NCI-H2029 treated with DMSO at 0.1 percent for 48 hours (cell line): ENCODE data around the gene LYPD4.

Experiments
- DNase-seq: peaks from one replicate; lab custom pipeline; 2025; lab: John Stamatoyannopoulos, UW

Gene LYPD4

GRCh38 chr19:41850381-41850780 lies 5.9 kb upstream of the LYPD4 start:
- DNase-seq = no peak

GRCh38 chr19:41849067-41849466 lies 4.6 kb upstream of the LYPD4 start:
- DNase-seq = no peak

DNA sequence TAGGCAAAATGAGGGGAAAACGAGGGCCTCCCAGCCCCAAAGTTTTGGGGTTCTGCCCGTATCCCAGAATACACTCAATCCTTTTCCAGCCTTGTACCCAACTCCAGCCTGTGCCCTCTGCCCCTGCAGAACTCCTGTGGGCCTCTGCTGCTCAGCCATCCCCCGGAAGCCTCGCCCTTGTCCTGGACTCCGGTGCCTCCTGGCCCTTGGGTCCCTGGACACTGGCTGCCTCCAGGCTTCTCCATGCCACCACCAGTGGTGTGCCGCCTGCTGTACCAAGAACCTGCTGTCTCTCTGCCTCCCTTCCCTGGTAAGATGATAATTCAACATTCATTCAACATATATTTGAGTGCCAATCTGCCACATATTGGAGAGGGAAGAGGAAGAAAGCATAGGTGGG lies 4.2 kb upstream of the LYPD4 start:
- DNase-seq = no peak

DNA sequence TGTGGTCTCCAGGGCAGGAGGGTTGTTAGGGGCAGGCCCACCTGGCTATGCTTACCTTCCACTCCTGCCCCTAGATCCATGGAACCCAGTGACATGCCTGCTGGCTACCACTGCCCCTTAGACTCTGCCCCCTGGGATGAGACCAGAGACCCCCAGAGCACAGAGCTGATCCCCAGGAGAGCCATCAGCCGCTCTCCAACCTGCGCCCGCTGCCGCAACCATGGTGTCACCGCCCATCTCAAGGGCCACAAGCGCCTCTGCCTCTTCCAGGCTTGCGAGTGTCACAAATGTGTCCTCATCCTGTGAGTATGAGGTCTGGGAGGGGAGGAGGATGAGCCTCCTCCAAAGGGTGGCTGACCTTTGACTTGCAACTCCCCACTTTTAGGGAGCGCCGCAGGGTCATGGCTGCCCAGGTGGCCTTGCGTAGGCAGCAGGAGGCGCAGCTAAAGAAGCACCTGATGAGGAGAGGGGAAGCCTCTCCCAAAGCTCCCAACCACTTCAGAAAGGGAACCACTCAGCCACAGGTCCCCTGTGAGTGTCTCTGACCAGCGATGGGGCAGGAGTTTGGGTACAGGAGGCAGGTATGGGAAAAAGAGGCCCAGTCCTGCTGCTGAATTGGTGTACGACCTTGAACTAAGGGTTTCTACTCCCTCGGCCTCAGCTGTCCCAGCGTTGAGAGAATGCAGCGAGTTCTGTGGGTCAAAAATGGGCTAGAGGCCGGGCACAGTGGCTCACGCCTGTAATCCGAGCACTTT lies 3.0 kb upstream of the LYPD4 start:
- no peak for DNase-seq

DNA sequence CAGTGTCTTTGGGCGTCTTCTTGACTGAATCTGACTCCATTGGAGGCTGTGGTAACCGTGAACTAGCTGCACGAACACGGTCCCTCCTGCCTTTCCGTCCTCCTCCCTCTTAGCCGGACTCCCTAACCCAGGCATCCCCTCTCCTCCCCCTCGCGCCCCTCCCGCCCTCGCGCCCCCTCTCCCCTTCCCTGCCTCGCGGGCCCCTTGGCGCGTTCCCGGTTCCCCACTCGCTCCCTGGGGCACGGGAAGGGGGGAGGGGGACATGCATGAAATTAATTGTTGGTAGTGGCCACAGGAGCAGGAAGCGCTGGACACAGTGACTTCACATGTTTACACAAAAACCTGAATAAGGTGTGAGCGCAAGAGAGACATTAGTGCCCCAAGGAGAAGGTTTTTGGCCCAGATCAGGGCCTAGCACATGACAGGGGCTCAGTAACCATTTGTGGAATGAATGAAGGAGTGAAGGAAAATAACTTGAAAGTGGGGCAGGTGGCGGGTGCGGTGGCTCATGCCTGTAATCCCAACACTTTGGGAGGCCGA lies 638 bp upstream of the LYPD4 start:
- no peak for DNase-seq

DNA sequence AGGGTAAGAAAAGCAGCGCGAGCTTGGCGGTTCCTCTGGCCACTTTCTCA lies 343 bp upstream of the LYPD4 start, which contains the start of gene DMRTC2:
Gene DMRTC2, plus strand, starts transcription at position 42 of the 50 bp plus-strand sequence. CDS start 2,387 bp downstream, outside the sequence.
- DNase-seq = no peak

GRCh38 chr19:41843371-41843770 lies 1.1 kb downstream of the LYPD4 start:
- no peak for DNase-seq

DNA sequence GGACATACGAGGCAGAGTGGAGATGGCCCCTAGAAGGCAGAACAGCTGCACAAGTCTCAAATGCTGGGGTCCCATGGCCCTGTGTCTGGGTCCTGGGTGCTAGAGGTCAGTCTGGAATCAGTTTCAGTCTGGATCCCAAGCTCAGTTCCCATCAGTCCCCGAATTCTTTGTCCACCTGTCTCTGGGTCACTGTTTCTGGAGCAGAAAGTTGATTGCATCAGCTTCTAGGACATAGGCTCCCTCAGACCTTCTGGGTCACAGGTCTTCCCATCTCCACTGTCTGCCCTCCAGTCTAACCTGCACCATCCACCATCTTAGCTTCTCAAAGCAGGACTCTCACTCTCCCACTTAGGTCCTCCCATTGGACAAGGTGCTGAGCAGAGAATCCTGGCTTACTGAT lies 5.3 kb downstream of the LYPD4 start:
- DNase-seq = no peak

DNA sequence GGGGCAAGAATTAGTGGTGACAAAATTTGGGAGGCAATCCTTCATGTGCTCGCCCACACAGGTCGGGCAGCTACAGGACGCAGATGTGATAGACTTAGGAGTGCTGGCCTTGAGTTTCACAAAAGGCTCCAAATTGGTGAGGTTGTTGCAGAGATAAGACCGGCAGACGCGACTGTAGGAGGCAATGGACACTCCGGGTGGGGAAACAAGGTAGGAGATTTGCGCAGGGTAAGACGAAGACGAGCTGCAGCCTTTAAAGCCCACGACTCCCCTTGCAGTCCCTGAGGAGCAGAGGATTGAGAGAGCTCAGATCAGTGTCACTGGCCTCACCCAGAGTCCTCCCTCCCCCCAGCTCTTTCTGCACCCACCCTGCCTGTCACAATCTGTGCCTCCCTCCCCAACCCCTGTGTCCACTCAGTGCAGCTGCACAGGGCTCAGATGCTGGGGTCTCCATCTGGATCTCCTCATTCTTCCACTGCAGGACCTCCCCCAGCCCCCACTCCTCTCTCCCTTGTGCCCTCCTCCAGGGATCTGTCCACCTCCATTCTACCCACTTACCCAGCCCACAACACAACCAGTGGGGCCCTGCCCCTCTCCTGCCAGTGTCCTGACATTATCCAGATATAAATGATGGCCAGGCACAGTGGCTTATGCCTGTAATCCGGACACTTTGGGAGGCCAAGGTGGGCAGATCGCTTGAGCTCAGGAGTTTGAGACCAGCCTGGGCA lies 6.3 kb downstream of the LYPD4 start:
- DNase-seq = no peak

DNA sequence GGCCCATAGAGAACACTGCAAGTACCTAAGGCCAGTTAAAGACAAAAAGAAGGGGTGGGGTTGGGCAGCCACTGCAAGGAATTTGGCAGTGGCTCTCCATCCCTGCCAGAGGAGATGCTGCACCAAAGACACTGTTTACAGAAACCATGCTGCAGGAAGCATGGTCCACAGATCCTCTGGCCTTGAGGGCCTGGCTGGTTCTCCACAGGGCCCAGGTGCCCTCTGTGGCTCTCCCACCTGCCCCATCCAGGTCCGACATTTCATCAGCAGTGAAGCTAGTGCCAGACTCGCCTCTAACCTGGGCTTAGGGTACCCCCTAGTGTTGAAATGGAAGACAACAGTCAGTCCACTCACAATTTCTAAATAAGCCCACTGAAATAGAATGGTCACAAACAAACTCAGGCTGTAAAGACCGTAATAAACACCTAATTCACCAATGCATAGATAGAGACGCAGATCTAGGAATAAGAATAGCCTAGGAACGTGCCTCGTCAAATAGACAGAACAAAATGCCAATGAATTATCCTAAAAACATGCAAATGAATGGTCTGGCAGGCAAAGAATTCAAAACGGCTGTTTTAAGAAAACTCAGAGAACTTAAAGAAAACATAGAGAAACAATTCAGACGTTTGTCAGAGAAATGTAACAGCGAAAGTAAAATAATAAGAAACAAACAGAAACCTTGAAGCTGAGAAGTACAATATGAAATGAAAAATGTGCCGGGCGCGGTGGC lies 23.3 kb downstream of the LYPD4 start:
- DNase-seq = peak; percentile 86

GRCh38 chr19:41816761-41817160 lies 27.7 kb downstream of the LYPD4 start:
- DNase-seq = no peak

GRCh38 chr19:41815301-41815700 lies 29.2 kb downstream of the LYPD4 start:
- no peak for DNase-seq

DNA sequence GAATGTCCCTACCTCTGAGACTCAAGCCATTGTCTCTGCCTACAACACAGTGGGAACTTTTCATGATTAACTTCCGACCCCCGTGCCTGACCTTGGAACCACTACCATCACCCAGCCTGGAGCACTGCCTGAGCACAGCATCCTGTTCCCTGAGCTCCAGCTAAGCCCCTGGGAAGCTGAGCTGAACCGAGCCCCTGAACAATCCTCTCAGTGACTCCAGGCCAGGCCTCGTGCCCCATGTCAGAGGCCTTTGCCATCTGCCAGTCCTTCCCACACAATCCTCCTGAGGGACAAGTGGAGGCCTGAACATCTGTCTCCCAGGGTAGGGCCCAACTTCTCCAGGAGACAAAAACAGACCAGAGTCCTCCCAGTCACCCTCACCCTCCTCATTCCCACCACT lies 30.6 kb downstream of the LYPD4 start:
- DNase-seq = no peak

DNA sequence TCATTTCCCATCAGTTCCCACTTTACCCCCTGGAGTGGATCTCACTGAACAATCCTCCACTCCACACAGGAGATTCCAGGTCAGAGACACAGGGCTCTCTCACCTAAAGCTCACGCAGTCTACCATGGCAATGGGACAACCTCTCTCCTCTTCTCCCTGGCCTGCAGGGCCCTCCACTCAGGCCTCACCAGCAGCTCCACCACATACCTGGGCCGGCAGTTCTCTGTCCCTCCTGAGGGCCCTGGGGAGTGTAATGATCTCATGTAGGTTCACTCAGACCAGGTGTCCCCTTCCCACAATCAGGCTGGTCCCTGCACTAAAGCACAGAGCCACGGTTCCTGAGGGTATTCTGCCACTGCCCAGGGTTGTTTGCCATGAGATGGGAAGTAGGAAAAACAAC lies 32.5 kb downstream of the LYPD4 start:
- no peak for DNase-seq

DNA sequence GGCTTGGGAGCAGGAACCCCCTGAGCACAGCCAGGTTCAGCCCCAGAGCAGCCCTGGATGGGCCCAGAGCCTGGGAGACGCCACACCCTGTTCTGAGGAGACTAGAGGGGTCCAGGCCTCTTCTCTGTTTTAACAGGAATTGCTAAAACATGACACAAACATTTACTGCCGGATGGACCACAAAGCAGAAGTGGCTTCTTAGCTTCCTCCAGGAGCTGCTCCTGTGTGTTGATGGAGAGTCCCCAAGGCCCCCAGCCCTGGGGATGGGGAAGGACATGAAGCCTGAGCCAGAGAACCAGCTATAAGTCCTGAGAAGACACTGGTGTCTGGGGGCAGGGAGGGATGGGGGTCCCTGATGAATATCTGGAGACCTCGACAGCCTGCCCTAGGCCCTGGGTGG lies 33.4 kb downstream of the LYPD4 start:
- DNase-seq = no peak

DNA sequence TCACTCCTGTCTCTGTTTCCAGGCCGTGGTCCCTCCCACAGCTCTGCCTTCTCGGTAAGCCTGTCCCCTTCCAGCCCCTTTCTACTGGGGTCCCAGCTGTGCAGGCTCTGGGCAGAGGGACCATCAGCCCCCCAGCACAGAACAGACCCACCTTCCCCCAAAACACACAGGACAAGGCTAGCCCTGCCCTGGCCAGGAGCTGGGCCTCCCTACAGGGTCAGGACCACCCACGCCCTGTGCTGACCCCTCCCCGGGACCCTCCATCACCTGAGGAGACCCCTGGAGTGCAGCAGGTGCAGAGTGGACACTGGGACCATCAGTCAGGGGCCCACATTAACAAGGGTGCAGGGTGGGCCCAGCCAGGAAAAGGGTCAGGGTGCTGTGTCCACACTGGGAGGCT lies 34.2 kb downstream of the LYPD4 start:
- DNase-seq = no peak

DNA sequence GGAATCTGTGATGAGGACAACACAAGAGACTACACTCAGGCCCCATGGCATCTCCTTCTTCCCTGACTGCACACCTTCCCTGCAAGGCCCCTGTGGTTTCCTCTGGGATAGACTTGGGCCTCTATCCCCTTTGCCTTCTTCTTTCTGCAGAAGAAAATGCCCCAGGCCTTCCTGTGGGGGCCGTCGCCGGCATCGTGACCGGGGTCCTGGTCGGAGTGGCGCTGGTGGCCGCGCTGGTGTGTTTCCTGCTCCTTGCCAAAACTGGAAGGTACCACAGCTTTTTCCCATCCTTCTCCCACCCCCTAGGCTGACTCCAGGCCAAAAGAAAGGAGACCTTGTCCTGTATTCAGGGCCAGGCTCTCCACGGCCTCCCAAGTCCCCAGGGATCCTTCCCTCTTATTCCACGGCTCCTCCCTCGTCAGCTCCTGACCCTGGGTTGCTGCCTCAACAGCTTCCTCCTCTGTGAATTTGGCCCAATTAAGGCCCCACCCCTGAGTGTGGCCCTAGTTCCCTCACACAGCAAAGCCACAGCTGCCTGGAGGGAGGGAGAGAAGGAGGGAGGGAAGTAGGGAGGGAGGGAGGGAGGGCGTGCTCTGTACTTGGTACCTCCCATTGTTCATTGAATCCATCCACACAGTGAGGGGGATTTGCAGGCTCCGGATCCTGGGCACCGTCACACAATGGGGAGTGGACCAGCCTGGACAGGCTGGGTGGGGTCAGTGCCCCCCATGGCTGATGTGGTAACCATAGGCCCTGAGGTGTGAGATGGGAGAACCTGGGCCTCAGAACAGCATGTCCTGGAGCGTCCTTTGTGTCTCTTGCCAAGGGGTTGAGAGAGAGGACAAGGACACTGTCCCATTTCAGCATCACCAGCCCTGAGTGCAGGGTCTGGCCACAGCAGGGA lies 35.6 kb downstream of the LYPD4 start:
- DNase-seq = no peak

GRCh38 chr19:41807176-41807575 lies 37.3 kb downstream of the LYPD4 start:
- no peak for DNase-seq

GRCh38 chr19:41804336-41804735 lies 40.1 kb downstream of the LYPD4 start:
- DNase-seq = no peak

- DNase-seq = no peak
Measured at GRCh38 chr19:41802770-41803169, 41.7 kb downstream of the LYPD4 start.

DNA sequence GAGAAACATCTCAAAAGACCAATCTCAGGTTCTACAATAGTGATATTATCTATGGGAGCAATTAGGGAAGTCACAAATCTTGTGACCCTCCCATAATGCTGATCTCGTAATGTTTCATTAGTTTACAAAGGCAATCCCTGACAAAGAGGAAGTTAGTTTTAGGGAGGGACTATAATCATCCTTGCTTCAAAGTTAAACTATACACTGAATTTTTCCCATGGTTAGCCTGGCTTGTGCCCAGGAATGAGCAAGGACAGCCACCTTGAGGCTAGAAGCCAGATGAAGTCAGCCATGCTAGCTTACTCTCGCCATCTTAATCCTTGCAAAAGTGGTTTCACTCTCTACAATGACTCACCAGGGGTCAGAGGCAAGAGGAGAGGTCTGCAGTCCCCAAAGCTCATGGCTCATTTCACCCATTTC lies 42.7 kb downstream of the LYPD4 start:
- no peak for DNase-seq

DNA sequence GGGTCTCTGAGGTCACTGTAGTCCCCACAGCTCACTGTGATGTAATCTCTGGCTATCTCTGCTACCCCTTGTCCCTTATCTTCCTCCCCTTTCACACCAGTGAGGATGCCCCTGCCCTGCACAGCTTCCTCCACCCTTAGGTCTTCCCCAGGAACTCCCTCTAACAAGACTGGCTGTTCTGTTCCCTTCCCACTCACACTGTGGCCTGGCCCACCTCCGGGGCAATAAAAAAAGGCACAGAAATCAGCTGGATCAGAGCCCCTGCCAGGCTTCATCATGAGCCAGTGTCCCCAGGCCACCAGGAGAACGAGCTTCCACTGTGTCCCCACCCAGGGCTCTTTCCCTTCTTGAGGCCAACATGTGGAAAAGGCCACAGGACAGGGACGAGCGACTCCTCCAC lies 43.5 kb downstream of the LYPD4 start:
- DNase-seq = no peak
